ENCODE data around the gene BTNL3.

BTNL3 gene

DNA sequence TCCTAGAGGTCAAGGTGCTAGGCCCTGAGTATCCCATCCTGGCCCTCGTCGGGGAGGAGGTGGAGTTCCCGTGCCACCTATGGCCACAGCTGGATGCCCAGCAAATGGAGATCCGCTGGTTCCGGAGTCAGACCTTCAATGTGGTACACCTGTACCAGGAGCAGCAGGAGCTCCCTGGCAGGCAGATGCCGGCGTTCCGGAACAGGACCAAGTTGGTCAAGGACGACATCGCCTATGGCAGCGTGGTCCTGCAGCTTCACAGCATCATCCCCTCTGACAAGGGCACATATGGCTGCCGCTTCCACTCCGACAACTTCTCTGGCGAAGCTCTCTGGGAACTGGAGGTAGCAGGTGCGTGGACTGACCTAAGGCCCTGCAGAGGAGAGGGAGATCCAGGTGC, 59.3 kb downstream of the BTNL3 start:
- no peak for DNase-seq (ENCODE audit: low spot score)

DNA sequence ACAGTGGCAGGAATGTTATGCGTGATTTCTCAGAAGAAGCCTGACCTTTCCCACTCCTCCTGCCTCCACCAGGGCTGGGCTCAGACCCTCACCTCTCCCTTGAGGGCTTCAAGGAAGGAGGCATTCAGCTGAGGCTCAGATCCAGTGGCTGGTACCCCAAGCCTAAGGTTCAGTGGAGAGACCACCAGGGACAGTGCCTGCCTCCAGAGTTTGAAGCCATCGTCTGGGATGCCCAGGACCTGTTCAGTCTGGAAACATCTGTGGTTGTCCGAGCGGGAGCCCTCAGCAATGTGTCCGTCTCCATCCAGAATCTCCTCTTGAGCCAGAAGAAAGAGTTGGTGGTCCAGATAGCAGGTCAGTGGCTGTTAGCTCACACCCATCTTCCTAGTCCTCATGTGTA, 61.4 kb downstream of the BTNL3 start:
- no peak for DNase-seq (ENCODE audit: low spot score)

DNA sequence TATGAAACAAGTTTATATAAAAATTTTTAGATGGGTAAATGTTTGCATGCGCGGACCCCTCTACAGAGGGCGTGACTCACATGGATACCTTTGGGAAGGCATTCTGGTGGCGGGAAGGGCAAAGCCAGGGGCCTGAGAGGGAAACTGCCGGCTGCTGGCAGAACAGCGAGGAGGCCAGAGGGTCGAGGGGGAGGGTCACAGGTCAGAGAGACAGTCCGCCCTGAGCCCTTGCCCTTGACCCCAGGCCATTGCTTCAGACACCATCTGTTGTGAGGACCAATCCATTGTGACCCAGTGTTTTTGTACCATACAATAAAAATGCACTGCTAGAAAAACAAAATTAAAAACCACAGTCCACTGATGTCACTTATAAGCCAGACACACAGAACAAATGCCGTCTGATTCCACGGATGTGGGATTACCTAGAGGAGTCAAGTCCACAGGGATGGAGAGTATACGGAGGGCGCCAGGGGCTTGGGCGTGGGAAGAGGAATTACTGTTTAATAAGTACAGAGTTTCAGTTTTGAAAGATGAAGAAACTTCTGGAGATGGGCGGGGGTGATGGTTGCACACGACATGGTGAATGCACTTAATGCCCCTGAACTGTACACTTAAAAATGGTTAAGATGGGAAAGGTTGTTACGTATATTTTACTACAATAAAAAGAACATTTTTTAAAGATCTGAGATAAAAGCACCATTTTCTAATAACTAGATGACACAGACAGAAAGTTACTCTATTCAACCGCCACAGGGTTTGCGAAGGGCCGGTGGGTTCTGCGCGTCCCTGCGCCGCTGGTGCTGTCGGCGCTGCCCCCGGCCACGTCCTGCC, 63.4 kb downstream of the BTNL3 start:
- no peak for DNase-seq (ENCODE audit: low spot score)

DNA sequence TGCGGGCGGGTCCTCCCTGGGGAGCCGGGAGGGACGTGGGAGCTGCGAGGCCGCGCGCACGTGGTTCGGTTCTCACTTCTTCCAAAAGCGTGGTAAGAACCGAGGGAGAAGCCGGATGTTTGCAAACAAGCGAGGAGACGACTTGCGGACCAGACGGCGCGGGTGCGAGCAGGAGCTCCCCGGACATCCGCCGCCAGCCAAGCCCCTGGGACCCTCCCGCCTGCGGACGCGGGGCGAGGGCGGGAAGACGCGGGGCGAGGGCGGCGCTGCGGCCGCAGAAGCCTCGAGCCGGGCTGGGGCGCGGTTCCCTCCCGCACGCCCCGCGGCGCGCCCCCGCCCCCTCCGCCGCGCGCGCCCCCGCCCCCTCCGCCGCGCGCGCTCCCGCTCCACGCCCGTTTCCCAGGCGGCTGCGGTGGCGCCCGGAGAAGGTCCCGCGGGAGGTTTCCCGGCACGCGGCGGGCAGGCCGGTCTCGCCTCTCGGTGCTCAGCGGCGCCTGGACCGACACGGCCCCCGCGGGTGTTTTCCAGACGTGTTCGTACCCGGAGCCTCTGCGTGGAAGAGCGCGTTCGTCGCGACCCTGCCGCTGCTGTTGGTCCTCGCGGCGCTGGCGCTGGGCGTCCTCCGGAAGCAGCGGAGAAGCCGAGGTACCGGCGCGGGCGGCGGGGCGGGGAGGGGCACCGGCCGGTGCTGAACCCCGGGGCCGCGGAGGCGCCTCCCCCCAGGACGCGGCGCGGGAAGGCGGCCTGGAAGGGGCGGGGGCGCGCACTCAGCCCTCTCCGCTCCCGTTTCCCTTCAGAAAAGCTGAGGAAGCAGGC, 64.2 kb downstream of the BTNL3 start:
- peak; percentile 75 for DNase-seq (ENCODE audit: low spot score)

DNA sequence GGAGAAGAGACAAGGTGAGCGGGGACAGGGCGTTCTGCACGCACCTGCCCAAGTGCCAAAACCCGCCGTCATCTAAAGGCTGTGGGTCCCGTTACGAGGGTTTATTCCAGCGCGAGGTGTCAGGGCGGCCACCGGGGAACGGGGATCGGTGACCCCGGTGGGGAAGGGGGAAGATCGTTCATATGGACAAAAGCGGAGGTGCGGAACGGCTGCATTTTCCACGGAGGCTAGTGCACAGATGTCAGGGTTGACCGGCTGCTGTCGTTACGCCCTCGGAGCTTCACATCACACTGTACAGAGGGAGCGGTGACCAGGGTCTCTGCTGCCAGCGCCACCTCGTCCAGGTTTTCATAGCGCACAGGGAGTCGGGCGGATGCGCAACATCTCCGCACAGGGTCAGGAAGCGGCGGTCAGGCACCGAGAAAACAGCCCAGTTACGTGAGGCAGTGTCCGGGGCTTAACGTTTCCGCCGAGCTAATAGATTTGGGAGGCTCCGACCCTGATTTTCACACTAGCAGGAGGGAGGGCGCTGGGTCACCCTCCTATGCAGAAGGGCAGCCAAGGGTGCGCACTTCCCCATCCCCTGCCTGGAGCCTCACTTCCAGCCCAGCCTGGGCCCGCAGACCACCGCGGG, 65.0 kb downstream of the BTNL3 start:
- DNase-seq (ENCODE audit: low spot score), result no peak

DNA sequence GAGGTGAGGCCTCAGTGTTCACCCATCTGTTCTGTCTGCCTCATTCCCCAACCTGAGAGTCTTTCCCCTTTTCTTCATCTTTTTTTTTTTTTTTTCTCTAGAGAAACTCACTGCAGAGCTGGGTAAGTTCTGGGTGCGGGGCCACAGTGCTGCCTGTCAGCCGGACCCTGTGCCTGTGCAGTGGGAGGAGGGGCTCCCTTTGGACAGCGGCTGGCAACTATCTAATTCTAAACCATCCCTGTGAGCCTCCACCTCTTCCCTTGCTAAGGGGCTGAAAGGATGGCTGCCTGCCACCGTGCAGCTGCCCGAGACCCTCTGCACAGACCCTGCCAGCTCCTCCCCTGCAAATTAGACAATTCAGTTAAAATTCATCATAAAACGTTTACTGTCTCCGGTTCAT, 65.5 kb downstream of the BTNL3 start:
- no peak for DNase-seq (ENCODE audit: low spot score)

DNA sequence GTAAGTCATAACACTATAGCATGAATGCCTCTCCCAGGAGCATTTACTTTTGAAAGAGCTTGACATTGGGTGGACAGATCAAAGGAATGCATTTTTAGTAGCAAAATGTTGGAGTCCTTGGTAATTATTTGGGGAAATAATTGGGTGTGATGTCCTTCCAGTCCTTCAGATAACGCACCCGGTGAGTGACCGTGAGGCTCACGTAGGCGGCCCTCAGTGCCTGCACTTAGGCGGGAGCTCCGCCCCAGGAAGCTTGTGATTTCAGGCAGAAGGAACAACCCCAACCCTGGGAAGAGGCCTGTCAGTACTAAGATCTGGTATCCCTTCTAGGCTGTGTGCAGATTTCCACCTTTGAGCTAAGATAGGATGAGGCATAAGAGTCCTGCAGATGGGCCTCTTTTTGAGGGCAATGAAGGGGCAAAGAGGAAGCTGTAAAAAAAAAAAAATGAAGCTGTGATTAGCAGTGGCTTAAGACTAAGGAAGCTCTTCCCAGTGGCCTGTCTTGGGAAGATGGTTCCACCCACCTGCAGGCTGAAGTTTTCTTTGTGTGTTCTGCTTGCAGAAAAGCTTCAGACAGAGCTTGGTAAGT, 66.3 kb downstream of the BTNL3 start:
- no peak for DNase-seq (ENCODE audit: low spot score)
